Activated naive CD4-positive, alpha-beta T cell (primary cell): ENCODE results near the gene DNAH10.

Source experiments
- DNase-seq, 4 experiments: peaks; one replicate each; lab custom pipeline; 2025; lab: John Stamatoyannopoulos, UW

DNAH10 gene

GRCh38 chr12:123972457-123973401 is 210.6 kb downstream of the DNAH10 start, which contains the start of the genes CCDC92 and ZNF664:
TSS of gene CCDC92 (minus strand) at chr12:123972831. CDS start at chr12:123944305, 28,526 bp downstream.
TSS of gene ZNF664 (plus strand) at chr12:123973215. CDS start at chr12:124012145, 38,930 bp downstream.
- peak; percentile 83 to 97 (median 92) for DNase-seq

GRCh38 chr12:123973552-123974341 is 211.6 kb downstream of the DNAH10 start:
- peak in 1 of 4 experiments; percentile 11 for DNase-seq

GRCh38 chr12:123976227-123976826 is 214.2 kb downstream of the DNAH10 start:
- DNase-seq: no peak

- no peak for DNase-seq
Observed at GRCh38 chr12:123979566-123979965, 217.5 kb downstream of the DNAH10 start.

- DNase-seq: no peak
Observed at GRCh38 chr12:123982269-123982668, 220.2 kb downstream of the DNAH10 start.

- DNase-seq: peak in 2 of 4 experiments; percentile 3 to 29
Observed at GRCh38 chr12:123983822-123984485, 221.9 kb downstream of the DNAH10 start.

GRCh38 chr12:123984903-123985302 is 222.8 kb downstream of the DNAH10 start:
- DNase-seq: no peak
